HG02884 (cell line): Measurements from ENCODE around the gene ZC3HAV1L.
A peak's percentile ranks its signal among the peaks of the same experiment; 100 is the strongest.
"Not testable (repeated sequence)": the region's sequence is repeated elsewhere in the genome, so short reads cannot be mapped to it uniquely, and the experiment has no call there.

Experiments
- ATAC-seq: cut with Tn5 transposase; IDR thresholded peaks from one replicate; pipeline ENCODE4 v1.9.1; 2021; ENCODE audit warnings: mild to moderate bottlenecking, moderate library complexity; ENCODE audit not compliant: unreplicated experiment

ZC3HAV1L gene

DNA sequence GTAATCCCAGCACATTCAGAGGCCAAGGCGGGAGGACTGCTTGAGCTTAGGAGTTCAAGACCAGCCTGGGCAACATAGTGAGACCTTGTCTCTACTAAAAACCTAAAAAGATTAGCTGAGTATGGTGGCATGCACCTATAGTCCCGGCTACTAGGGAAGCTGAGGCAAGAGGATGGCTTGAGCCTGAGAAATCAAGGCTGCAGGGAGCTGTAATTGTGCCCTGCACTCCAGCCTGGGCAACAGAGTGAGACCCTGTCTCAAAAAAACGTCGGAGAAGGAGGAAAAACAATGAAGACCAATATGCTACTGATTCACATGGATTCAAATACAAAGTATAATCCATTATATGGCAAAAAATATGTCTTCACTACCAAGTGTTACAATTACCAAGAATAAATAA lies 13.6 kb downstream of the ZC3HAV1L start:
- no peak for ATAC-seq

DNA sequence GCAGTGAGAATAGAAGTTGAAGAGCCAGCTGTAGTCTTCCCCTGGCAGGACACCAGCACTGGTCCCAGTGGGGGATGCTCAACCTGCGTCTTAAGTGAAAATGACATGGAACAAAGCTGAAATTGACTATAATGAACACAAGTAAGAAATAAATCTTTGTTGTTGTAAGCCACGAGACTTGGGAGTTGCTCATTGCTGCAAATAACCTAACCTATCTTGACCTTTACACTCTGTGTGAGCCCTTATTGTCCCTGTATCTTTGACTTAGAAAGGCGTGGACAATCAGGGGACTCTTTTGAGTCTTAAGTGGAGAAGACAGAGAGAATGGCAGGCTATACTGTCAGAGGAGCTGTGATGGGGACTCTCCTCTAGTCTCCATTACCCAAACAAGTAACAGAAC lies 16.9 kb downstream of the ZC3HAV1L start:
- no peak for ATAC-seq

DNA sequence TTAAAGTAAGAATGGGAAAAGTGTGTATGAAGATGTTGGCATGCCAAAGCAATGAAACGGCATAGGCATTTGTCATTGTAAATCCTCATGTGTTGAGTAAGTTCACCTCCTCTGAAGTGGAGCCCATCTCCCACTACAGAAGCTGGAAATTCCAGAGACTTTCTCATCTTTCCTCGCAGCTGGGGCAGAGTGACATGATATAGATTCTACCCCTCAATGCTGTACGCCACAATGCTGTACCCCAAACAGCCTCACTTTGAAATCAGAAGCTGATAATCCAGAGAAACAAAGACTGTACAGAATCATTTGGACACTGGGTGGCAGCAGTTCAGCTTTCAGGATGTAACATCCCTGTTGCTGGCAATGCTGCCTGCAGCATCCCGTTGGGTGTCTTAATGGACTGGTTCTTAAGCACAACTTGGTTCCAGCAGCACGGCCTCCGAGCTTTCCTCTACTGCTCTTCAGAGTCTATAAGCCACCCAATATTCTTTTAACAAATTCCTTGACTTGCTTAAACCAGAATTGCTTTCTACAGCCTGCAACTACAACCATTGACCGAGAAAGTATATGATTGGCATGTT lies 18.8 kb downstream of the ZC3HAV1L start:
- ATAC-seq, result peak; percentile 86

DNA sequence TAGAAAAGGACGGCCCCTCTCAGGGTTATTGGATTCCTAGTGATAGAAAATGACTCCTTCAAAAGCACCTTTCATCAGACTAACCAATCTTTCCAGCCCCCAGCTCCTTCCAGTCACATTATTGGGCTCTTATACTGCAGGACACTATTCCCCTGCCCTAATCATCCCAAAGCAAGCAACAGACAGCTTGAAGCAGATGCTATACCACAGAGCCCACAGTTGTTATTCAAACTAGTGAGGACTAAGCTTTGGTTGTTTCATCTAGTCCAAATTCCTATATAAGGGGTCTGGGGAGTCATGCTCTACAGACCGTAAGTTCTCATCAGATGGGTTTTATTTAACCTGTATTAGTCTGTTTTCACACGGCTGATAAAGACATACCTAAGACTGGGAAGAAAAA lies 24.5 kb downstream of the ZC3HAV1L start:
- no peak for ATAC-seq

DNA sequence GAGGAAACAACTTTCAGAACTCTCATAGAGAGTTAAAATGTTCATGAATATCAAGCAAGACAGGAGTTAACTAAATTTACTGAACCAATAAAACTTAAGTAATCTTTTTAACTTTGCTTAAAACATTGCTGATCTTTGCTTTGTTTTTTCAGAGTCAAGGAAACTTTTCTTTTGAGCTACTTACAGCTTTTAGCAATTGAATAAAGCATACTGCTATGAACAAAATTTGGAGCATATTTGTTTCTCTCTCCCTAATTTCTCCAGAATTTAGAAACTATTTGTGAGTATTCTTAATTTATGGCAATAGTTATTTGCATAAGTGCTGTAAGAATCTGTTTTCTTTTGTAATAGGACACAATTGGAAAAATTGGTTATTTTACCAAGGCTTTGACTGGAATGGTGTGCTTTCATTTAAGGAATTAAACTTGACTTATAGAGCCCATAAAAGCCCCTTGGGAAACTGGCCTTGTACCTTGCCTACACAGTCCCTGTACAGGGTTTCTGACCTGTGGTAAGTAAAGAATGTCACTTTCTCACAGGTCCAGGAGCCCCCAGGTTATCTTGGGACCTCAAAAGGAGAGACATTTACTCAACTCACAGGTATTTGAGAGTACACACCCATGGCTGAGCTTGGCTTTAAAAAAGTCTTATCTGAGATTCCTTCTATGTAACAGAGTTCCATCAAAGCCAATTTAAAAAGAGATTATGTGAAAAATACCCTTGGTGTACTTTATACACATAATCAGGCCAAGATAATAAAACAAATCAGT lies 31.3 kb downstream of the ZC3HAV1L start:
- ATAC-seq, result no peak

DNA sequence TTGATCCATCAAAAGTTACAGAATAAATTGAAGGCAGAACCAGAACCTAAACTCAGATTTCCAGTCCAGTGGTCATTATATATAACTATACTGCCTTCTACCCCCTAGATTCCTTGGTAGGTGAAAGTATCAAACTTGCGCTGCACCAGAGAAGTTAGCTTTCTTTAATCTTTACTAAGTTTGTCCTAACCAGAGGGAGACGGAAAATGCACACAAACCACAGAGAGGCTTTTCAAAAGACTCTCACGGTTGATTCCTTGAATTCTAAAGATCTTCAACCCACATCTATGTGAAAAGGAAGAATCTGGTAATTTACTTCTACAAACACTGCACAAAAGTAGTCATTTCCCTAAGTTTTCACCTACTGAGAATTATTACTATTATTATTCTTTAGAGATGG lies 36.4 kb downstream of the ZC3HAV1L start:
- no peak for ATAC-seq

DNA sequence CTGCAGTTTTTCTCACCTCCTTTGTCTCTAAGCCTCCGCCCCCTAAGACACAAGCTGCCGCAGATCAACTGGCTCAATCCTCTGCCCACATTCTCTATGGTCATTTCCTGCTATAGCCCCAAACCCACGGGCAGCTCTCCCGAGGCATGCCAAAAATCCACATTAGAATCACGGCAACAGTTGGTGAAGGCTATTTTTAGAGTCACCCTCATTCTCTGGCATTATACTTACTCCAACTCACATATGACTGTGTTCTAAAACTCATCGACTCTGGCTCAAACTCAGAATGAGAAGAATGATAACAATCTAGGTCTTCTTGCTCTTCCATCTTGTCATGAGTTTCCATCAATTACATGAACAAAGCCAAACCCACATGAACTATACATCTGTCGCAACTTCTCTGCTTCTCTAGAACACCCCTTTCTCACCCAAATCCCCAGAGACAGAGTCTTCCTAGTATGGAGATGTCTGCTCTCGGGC lies 43.8 kb downstream of the ZC3HAV1L start:
- no peak for ATAC-seq

DNA sequence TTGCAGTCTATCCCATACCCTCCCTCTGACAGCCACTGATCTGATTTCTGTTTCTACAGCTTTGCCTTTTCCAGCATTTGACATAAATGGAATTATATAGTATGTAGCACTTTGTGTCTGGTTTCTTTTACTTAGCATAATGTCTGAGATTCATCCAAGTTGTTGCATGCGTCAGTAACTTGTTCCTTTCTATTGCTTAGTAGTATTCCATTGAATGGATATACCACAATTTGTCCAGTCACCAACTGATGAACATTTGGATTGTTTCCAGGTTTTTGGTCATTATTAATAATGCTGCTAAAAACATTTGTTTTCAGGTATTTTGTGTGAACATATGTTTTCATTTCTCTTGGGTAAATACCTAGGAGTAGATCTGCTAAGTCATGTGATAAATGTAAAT lies 48.2 kb downstream of the ZC3HAV1L start:
- ATAC-seq, result no peak

DNA sequence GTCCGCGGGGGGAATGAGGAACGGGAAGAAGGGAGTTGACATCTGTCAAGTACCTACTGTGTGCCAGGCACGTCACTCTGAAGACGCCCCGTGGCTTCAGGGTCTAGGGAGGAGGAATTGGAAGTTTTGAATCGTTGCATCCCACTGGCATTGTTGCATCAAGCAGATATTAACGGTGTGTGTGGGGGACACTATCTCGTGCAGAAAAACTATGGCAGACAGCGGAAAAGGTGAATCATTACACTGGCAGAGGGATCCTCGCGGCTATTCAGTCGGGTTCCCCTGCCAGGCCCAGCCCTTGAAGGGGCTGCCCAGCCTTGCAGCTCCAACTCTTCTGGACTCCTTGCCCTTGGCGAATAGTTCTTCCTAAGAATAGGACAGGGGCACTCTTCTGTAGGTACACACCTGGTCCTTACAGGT lies 53.6 kb downstream of the ZC3HAV1L start:
- no peak for ATAC-seq

DNA sequence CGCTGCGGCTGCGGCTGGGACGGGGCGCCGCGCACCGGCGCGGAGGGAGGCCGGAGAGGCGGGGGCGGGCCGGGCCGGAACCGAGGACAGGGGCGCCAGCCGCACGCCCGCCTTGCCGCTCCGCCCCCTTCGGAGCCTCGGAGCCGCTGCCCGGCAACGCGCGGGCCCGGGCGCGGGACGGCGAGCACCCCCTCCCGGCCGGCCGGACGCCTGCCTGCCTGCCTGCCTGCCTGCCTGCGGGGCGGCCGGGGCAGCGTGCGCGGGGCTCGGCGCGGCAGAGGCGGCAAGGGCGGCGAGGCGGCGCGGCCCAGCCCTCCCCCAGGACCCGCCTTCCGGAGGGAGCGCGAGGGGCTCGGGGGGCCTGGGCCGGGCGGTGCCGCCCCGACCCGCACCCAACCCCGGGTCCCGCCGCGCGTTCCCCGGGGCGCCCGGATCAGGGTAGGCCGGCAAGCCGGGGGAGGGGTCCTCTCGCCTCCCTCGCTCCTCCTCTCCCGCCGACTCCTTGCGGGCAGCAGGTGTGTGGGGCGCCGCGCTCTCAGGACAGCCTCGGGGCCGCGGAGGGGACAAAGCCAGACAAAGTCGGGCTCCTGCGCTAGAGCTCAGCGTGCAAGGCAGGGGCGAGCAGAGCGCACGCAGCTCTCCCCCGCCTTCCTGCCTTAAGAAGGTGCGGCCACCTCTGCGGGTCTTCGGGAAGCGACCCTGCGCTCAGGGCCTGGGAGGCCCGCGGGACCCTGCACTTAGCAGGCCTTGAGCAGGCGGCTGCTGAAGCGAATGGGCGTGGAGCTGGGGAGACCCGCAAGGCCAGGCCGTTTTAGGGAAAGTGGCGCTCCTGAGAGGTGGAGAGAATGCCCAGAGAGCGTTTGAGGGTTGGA lies 54.3 kb downstream of the ZC3HAV1L start, which contains the start of gene KIAA1549:
KIAA1549 (minus strand) TSS at position 58 of the 872 bp plus-strand sequence. CDS start 120 bp downstream, outside the sequence.
- peak; percentile 77 for ATAC-seq

DNA sequence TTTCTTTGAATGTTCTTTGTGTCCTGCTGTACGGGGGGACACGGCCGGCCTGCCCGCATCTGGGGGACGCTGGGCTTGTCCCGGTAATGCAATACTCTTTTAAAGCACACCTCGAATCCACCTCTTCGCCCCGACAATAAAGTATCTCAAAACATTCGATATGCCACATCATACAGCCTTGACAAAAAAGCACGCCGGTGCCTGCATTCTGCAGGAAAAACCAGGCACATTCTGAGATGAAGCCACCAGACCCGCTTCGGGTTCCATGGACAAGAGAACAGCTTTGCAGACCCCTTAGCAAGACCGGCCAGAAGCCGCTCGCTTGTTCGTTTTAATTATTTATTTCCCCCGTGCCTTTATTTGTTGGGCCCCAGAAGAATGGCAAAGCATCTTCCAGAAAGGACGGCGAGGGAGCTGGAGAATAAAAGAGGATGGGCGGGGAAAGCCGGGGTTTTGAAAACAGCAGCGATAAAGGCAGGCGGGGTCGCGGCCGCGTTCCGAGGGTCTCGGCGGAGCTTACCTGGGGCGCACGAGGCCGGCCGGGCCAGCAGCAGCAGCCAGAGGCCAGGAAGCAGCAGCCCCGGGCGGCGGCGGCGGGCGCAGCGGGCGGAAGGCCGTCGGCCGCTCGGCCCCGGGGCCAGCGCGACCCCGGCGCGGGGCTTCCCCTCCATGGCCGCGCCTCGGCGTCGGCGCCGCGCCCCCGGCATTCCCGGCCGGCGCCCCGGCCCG lies 55.1 kb downstream of the ZC3HAV1L start:
- no peak for ATAC-seq

DNA sequence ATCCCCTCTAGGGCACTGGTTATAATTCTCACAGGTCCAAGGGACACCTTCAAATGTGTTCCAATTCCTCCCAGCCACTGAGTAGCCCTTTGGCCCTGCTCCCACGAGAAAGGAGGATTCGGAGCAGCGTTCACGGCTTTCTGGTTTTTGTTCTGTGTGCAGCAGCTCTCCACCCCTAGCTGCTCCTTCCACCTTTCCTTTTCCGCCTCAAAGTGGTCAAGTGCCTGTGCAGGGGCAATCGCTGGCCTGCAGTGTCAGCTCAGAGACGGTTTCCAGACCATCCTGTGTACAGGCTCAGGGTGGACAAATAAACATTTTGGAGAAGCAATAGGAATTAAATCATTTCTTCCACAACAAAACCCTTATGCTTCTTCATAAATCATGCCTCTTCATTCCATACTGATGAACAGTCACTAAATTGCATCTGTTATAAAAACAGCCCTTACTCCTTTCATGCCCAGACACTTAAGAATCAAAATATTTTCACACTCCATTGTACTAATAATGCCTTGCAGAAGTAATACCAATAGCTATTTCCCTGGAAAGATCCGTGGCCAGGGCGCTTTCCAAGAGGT lies 55.8 kb downstream of the ZC3HAV1L start:
- no peak for ATAC-seq

DNA sequence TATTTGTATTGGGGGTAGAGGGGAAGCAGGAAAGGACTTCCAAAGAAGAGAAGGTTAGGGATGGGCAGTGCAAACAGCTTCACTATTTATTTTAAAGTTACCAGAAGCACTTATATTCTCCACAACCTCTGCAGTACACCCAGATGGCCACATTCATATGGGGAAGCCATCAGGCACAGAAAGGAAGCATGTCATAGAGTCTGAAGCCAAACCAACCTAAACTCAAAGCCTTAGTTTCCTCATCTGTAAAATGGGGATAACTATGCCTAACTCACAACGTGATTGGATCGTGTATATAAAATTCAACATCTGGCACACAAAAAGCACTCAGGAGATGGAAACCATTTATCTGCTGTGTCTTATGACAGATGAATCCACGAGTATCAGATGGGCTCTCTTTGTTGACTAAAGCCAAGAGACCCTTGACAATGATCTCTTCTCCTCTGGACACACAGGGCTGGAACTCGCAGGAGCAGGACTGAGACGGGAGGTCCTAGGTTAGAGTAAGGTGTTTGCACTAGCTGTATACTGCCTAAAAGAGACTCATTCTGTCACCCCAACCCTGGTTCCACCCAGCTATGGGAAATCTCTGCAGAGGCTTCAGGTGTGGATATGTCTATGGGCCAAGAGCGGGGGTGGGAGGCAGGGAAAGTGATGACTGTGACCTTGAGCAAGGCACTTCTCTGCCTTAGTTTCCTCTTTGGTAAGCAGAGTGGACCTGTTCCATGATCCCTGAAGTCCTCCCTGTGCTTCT lies 56.4 kb downstream of the ZC3HAV1L start:
- ATAC-seq, result no peak

DNA sequence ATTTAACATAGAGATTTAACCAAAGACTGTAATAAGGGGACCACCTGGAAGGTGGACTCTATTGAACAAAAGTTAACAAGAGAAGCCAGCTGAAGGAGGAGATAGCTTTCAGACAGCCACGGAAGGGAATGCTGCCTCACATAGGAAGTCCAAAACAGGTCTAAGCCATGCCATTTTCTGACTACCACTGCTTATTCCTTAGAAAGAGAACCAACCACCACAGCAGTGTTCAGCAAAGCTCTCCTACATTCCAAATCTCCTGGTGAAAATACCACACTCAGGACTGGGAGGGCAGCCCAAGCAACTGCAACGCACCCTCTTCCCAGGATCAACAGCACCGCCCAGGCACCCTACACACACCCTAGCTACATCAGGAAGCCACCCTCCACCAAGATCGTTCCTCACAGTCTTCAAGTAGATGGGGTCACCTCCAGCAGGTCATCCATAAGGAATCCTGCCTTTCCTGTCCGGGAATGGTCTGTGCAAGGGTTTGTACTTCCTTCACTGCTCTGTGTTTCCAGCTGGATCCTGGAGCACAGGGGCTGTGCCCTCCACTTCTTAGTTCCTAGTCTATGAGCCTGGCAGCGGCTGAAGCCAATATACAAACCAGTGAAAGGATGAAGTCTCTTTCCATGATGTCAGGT lies 57.2 kb downstream of the ZC3HAV1L start:
- ATAC-seq, result no peak

DNA sequence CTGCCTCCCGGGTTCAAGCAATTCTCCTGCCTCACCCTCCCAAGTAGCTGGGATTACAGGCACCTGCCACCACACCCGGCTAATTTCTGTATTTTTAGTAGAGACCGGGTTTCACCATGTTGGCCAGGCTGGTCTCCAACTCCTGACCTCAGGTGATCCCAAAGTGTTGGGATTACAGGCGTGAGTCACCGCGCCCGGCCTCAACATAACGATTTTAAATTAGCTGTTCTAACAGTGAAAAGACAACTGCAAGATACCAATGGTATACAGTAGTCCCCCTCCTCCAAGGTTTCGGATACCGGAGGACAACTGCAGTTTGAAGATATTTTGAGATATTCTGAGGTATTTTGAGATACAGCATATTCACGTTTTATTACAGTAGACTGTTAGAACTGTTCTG lies 59.7 kb downstream of the ZC3HAV1L start:
- not testable (repeated sequence) for ATAC-seq
